Sigmoid colon (tissue), 4 donors: ENCODE results near the gene CEP152.

Experiments
- CTCF ChIP-seq, 4 experiments: fragments of 450-650 bp in 3 of 4; fragments of 200-600 bp in 1 of 4; IDR thresholded peaks; one replicate each; pipeline ENCODE4 v1.5.1; 2016 to 2019; ENCODE audit warnings: antibody characterized with exemption in 4 of 4, mild to moderate bottlenecking in 3 of 4, moderate library complexity in 2 of 4
- POLR2A ChIP-seq, 2 donors: fragments of 450-650 bp; IDR thresholded peaks; one replicate each; pipeline ENCODE4 v1.6.1; 2016; ENCODE audit warnings: antibody characterized with exemption in 2 of 2, mild to moderate bottlenecking in 2 of 2, moderate library complexity in 2 of 2
- POLR2AphosphoS5 ChIP-seq, 4 donors: sonication (generic); formaldehyde crosslinking; IDR thresholded peaks; one replicate each; pipeline ENCODE4 v1.6.1; 2017; ENCODE audit warnings: antibody characterized with exemption in 4 of 4

GRCh38 chr15:48748535-48748934 lies 62.3 kb downstream of the CEP152 start:
- TF ChIP-seq CTCF (IDR thresholded peaks at IDR 0.05) (no peak), POLR2A (IDR thresholded peaks at IDR 0.05) (no peak), POLR2AphosphoS5 (IDR thresholded peaks at IDR 0.05) (no peak)
